Measurements from ENCODE around the gene CSTB.

Gene CSTB

GRCh38 chr21:43745772-43746517 is 30.2 kb downstream of the CSTB start:
- no peak for DNase-seq

GRCh38 chr21:43744725-43745124 is 31.4 kb downstream of the CSTB start:
- DNase-seq: no peak

GRCh38 chr21:43743947-43744346 is 32.2 kb downstream of the CSTB start:
- DNase-seq: no peak

GRCh38 chr21:43741423-43742096 is 34.5 kb downstream of the CSTB start:
- no peak for DNase-seq

GRCh38 chr21:43740497-43741156 is 35.5 kb downstream of the CSTB start:
- no peak for DNase-seq

GRCh38 chr21:43739621-43740435 is 36.3 kb downstream of the CSTB start:
- no peak for DNase-seq

GRCh38 chr21:43737158-43737950 is 38.8 kb downstream of the CSTB start:
- DNase-seq: no peak

- DNase-seq: no peak
Observed at GRCh38 chr21:43736224-43736883, 39.8 kb downstream of the CSTB start.

GRCh38 chr21:43735236-43736091 is 40.6 kb downstream of the CSTB start:
- no peak for DNase-seq

- DNase-seq: no peak
Observed at GRCh38 chr21:43734928-43735229, 41.2 kb downstream of the CSTB start.

GRCh38 chr21:43734131-43734927 is 41.8 kb downstream of the CSTB start:
- DNase-seq: peak; percentile 33

GRCh38 chr21:43733529-43734071 is 42.5 kb downstream of the CSTB start:
- peak; percentile 58 for DNase-seq

- DNase-seq: no peak
Observed at GRCh38 chr21:43733060-43733459, 43.0 kb downstream of the CSTB start.

GRCh38 chr21:43731891-43732711 is 44.0 kb downstream of the CSTB start:
- DNase-seq: no peak

GRCh38 chr21:43731476-43731875 is 44.6 kb downstream of the CSTB start:
- DNase-seq: no peak

- peak; percentile 82 for DNase-seq
Observed at GRCh38 chr21:43728467-43729390, 47.4 kb downstream of the CSTB start.

- no peak for DNase-seq
Observed at GRCh38 chr21:43728154-43728466, 48.0 kb downstream of the CSTB start.
